IMR-90 (cell line): ENCODE measurements around the gene CYP11A1. TPM values are rescaled to one million over a fixed set of nuclear protein-coding genes. Genes with fewer than 3 reads are reported as not detected.

ENCODE experiments used
- ATAC-seq: fragments of 200-7000 bp; cut with Tn5 transposase; 2 replicates; pipeline ENCODE4 v1.9.1; 2020; ENCODE audit warnings: low read depth, mild to moderate bottlenecking, moderate library complexity
- BruUV-seq: library from RNA; stranded (reverse); fragments of 400-500 nt; replicated peaks from 2 replicates; lab custom pipeline; 2021; lab: Mats Ljungman, UMichigan
- CTCF ChIA-PET: fragments of 300-600 bp; formaldehyde crosslinking; extraction: SDS; loops from one replicate; lab custom pipeline; 2021; ENCODE audit warnings: antibody characterized with exemption; lab: Yijun Ruan, JAX
- POLR2A ChIA-PET: fragments of 300-600 bp; sonication (Branson Sonifier 250); formaldehyde crosslinking; loops from one replicate; lab custom pipeline; 2022; ENCODE audit warnings: antibody characterized with exemption; ENCODE audit not compliant: unreplicated experiment; lab: Charles Lee
- DNase-seq: peaks from one replicate; pipeline ENCODE4 v3.0.0; 2013
- H2AFZ ChIP-seq: replicated peaks from 2 replicates; pipeline ENCODE3; 2013; ENCODE audit warnings: low read length, mild to moderate bottlenecking; ENCODE audit not compliant: poor library complexity
- H2AK5ac ChIP-seq: 2 replicates; pipeline ENCODE4 v1.6.1; 2013; ENCODE audit warnings: low read depth, low read length, inconsistent platforms
- H2AK9ac ChIP-seq: replicated peaks from 2 replicates; pipeline ENCODE3; 2013; ENCODE audit warnings: mild to moderate bottlenecking, low read depth, low read length, moderate library complexity; ENCODE audit not compliant: poor library complexity
- H2BK120ac ChIP-seq: 2 replicates; pipeline ENCODE4 v1.6.1; 2013; ENCODE audit warnings: low read depth, low read length, inconsistent platforms
- H2BK15ac ChIP-seq: 3 replicates; pipeline ENCODE4 v1.6.1; 2013; ENCODE audit warnings: low read depth, low read length, inconsistent platforms
- H2BK20ac ChIP-seq: 2 replicates; pipeline ENCODE4 v1.6.1; 2013; ENCODE audit warnings: low read depth, mild to moderate bottlenecking, inconsistent platforms, low read length, moderate library complexity
- H2BK5ac ChIP-seq: 2 replicates; pipeline ENCODE4 v1.6.1; 2013; ENCODE audit warnings: mild to moderate bottlenecking, low read depth, low read length, inconsistent platforms; ENCODE audit not compliant: poor library complexity, severe bottlenecking
- H3K14ac ChIP-seq: replicated peaks from 2 replicates; pipeline ENCODE4 v1.6.1; 2013; ENCODE audit warnings: low read depth, low read length, inconsistent platforms
- H3K18ac ChIP-seq: 2 replicates; pipeline ENCODE4 v1.6.1; 2013; ENCODE audit warnings: low read depth, low read length, control low read depth
- H3K23ac ChIP-seq: 2 replicates; pipeline ENCODE4 v1.6.1; 2013; ENCODE audit warnings: low read depth, low read length, inconsistent platforms
- H3K27ac ChIP-seq: 2 replicates; pipeline ENCODE4 v1.5.1; 2013; ENCODE audit warnings: mild to moderate bottlenecking, control low read depth, low read length; ENCODE audit not compliant: insufficient read depth
- H3K27me3 ChIP-seq: 2 replicates; pipeline ENCODE4 v1.6.1; 2013; ENCODE audit warnings: low read length; ENCODE audit not compliant: control insufficient read depth, insufficient read depth
- H3K36me3 ChIP-seq: 2 replicates; pipeline ENCODE4 v1.6.1; 2013; ENCODE audit warnings: low read length, mixed read lengths; ENCODE audit not compliant: control insufficient read depth, insufficient read depth
- H3K4ac ChIP-seq: 2 replicates; pipeline ENCODE4 v1.6.1; 2013; ENCODE audit warnings: low read depth, low read length, inconsistent platforms
- H3K4me1 ChIP-seq: 2 replicates; pipeline ENCODE4 v1.6.1; 2013; ENCODE audit warnings: low read length, mixed read lengths; ENCODE audit not compliant: control insufficient read depth, insufficient read depth
- H3K4me2 ChIP-seq: 2 replicates; pipeline ENCODE4 v1.6.1; 2013; ENCODE audit warnings: low read depth, mild to moderate bottlenecking, control low read depth, low read length, moderate library complexity
- H3K4me3 ChIP-seq: 2 replicates; pipeline ENCODE4 v1.5.1; 2013; ENCODE audit warnings: low read depth, mild to moderate bottlenecking, control low read depth, low read length, moderate library complexity; ENCODE audit not compliant: insufficient read depth
- H3K56ac ChIP-seq: 2 replicates; pipeline ENCODE4 v1.6.1; 2013; ENCODE audit warnings: low read length, inconsistent platforms; ENCODE audit not compliant: insufficient read depth; ENCODE audit errors: extremely low read depth
- H3K79me1 ChIP-seq, 2 experiments: 2 replicates each; pipeline ENCODE4 v1.6.1; 2013; ENCODE audit warnings: low read length in 2 of 2, inconsistent platforms in 1 of 2, low read depth in 1 of 2
- H3K9ac ChIP-seq: 2 replicates; pipeline ENCODE4 v1.6.1; 2013; ENCODE audit warnings: low read depth, low read length, control low read depth
- H3K9me1 ChIP-seq: 2 replicates; pipeline ENCODE4 v1.6.1; 2013; ENCODE audit warnings: low read length, inconsistent platforms; ENCODE audit not compliant: insufficient read depth
- H3K9me3 ChIP-seq: 2 replicates; pipeline ENCODE4 v1.6.1; 2013; ENCODE audit warnings: low read length; ENCODE audit not compliant: control insufficient read depth, insufficient read depth
- H4K20me1 ChIP-seq: 2 replicates; pipeline ENCODE4 v1.6.1; 2013; ENCODE audit warnings: low read length, inconsistent platforms; ENCODE audit not compliant: insufficient read depth
- H4K5ac ChIP-seq: 2 replicates; pipeline ENCODE4 v1.6.1; 2013; ENCODE audit warnings: mild to moderate bottlenecking, low read depth, low read length, control low read depth
- H4K8ac ChIP-seq, 2 experiments: 2 replicates each; pipeline ENCODE4 v1.6.1; 2013; ENCODE audit warnings: low read depth in 2 of 2, low read length in 2 of 2, control low read depth in 1 of 2, inconsistent platforms in 1 of 2
- H4K91ac ChIP-seq: 2 replicates; pipeline ENCODE4 v1.6.1; 2013; ENCODE audit warnings: low read depth, low read length, inconsistent platforms; ENCODE audit not compliant: insufficient read depth
- BHLHE40 ChIP-seq: fragments of 150-350 bp; IDR thresholded peaks from 2 replicates; pipeline ENCODE4 v1.6.1; 2016; ENCODE audit warnings: mild to moderate bottlenecking, low read depth, low read length
- CEBPB ChIP-seq: IDR thresholded peaks from 2 replicates; pipeline ENCODE4 v1.6.1; 2012; ENCODE audit warnings: low read depth, low read length, improper control_type of control experiment
- CHD1 ChIP-seq: IDR thresholded peaks from 2 replicates; pipeline ENCODE4 v1.6.1; 2012; ENCODE audit warnings: low read depth, low read length, improper control_type of control experiment
- CTCF ChIP-seq: conservative IDR thresholded peaks from 2 replicates; pipeline ENCODE4 v1.5.1; 2012; ENCODE audit warnings: mild to moderate bottlenecking, low read depth, low read length, improper control_type of control experiment
- ELK1 ChIP-seq: fragments of 150-350 bp; IDR thresholded peaks from 2 replicates; pipeline ENCODE4 v1.6.1; 2016; ENCODE audit warnings: low read depth, mild to moderate bottlenecking, low read length, moderate library complexity, borderline replicate concordance
- FOS ChIP-seq: fragments of 150-350 bp; IDR thresholded peaks from 2 replicates; pipeline ENCODE4 v1.6.1; 2016; ENCODE audit warnings: low read depth, low read length
- MAFK ChIP-seq: IDR thresholded peaks from 2 replicates; pipeline ENCODE4 v1.6.1; 2012; ENCODE audit warnings: low read depth, low read length, improper control_type of control experiment
- MAZ ChIP-seq: IDR thresholded peaks from 2 replicates; pipeline ENCODE4 v1.6.1; 2012; ENCODE audit warnings: low read depth, mild to moderate bottlenecking, low read length, improper control_type of control experiment, moderate library complexity, borderline replicate concordance
- MXI1 ChIP-seq: IDR thresholded peaks from 2 replicates; pipeline ENCODE4 v1.6.1; 2012; ENCODE audit warnings: low read depth, mild to moderate bottlenecking, low read length, moderate library complexity, borderline replicate concordance
- NFE2L2 ChIP-seq: fragments of 150-350 bp; IDR thresholded peaks from 2 replicates; pipeline ENCODE4 v1.6.1; 2016; ENCODE audit warnings: low read depth, mild to moderate bottlenecking, low read length
- POLR2A ChIP-seq: IDR thresholded peaks from 2 replicates; pipeline ENCODE4 v1.6.1; 2012; ENCODE audit warnings: mild to moderate bottlenecking, low read depth, low read length
- RAD21 ChIP-seq: IDR thresholded peaks from 2 replicates; pipeline ENCODE4 v1.6.1; 2012; ENCODE audit warnings: low read length, improper control_type of control experiment
- RCOR1 ChIP-seq: IDR thresholded peaks from 2 replicates; pipeline ENCODE4 v1.6.1; 2012; ENCODE audit warnings: mild to moderate bottlenecking, low read length, improper control_type of control experiment; ENCODE audit not compliant: insufficient replicate concordance
- RFX5 ChIP-seq: IDR thresholded peaks from 2 replicates; pipeline ENCODE4 v1.8.0; 2012; ENCODE audit warnings: low read depth, mild to moderate bottlenecking, low read length, moderate library complexity
- SMC3 ChIP-seq: fragments of 150-350 bp; IDR thresholded peaks from 2 replicates; pipeline ENCODE4 v1.6.1; 2016; ENCODE audit warnings: low read depth, mild to moderate bottlenecking, antibody characterized with exemption, low read length, moderate library complexity
- USF2 ChIP-seq: fragments of 150-350 bp; IDR thresholded peaks from 2 replicates; pipeline ENCODE4 v1.6.1; 2017; ENCODE audit warnings: mild to moderate bottlenecking, antibody characterized with exemption, low read length, low read depth
- WGBS, 2 experiments: methylation state at CpG; one replicate each; pipeline versions ENCODE4 v1.1.5 to v1.1.7; 2013; ENCODE audit warnings: missing lambda C conversion rate in 2 of 2; ENCODE audit not compliant: insufficient read length in 1 of 2; ENCODE audit errors: extremely low coverage in 2 of 2; 5-methylcytosine and 5-hydroxymethylcytosine counted together
- dilution Hi-C: fragments of 300-500 bp; cut with HindIII; formaldehyde crosslinking; loops from one replicate; pipeline ENCODE4 v1.14.3; 2018; ENCODE audit warnings: low sequenced_read_pairs; ENCODE audit not compliant: unreplicated experiment
- in situ Hi-C: fragments of 300-500 bp; cut with MboI; formaldehyde crosslinking; loops from 3 replicates; pipeline ENCODE4 v1.14.3; 2019; ENCODE audit warnings: low sequenced_read_pairs, inconsistent platforms, mixed read lengths
- intact Hi-C: fragments of 100-400 bp; cut with micrococcal nuclease; formaldehyde crosslinking; loops from 2 replicates; pipeline ENCODE4 v1.10.0; 2022
- polyA plus RNA-seq, 3 experiments: library from polyadenylated mRNA; depleted of rRNA; stranded (reverse); fragments of >200 nt; gene quantifications; 2 replicates each; pipeline ENCODE4 v1.2.3, GENCODE V29; 2012; ENCODE audit warnings: low replicate concordance in 1 of 3
- total RNA-seq: library from RNA; depleted of rRNA; stranded (reverse); fragments of >200 nt; gene quantifications from 2 replicates; pipeline ENCODE4 v1.2.3, GENCODE V29; 2012

CYP11A1 gene
- total and polyA plus RNA-seq, 2 of the 4 experiments (the other 2 are of a cell fraction): 0.18 to 0.50 TPM

GRCh38 chr15:74405823-74406222, 38.4 kb upstream of the CYP11A1 start:
- Histone ChIP-seq H3K4me2 (no peak overlapping the region), H3K27ac (no peak overlapping the region), H3K27me3 (no peaks in the 10 kb centered on the region), H3K4me1 (peaks cover 25% of the 10 kb centered on the region), H4K5ac (no peak overlapping the region; the same call in 1 of the 2 replicates), H4K20me1 (no peaks in the 10 kb centered on the region), H2AK9ac (peak overlapping the region; percentile 6), H2BK120ac (peak overlapping the region; percentile 99), H3K9ac (no peak overlapping the region), H3K9me1 (peaks cover 42% of the 10 kb centered on the region), H3K9me3 (no peaks in the 10 kb centered on the region), H4K91ac (peak overlapping the region; percentile 99), H3K79me1 (peaks cover 0 to 29% of the 10 kb centered on the region in 2 experiments; a peak in 2 of 4 replicates), H2BK5ac (peak overlapping the region; percentile 96), H3K14ac (peak overlapping the region; percentile 64), H3K23ac (peak overlapping the region; percentile 98; the same call in 1 of the 2 replicates), H2BK20ac (peak overlapping the region; percentile 43; the same call in 1 of the 2 replicates), H2BK15ac (peak overlapping the region; percentile 90; the same call in 2 of the 3 replicates), H3K4me3 (no peak overlapping the region), H3K4ac (peak overlapping the region; percentile 98), H2AK5ac (peak overlapping the region; percentile 76), H3K36me3 (0 out of 2 replicates have a peak, but pooled peaks cover 2% of the 10 kb centered on the region), H3K56ac (no peak overlapping the region), H4K8ac (peak overlapping the region; percentile 25 to 98; a peak in 3 of 4 replicates), H3K18ac (no peak overlapping the region), H2AFZ (no peak overlapping the region)
- ChIA-PET CTCF (interaction anchor here (0.6 kb wide), 1 partner anchor 153 kb away, joined by 3 read pairs; no protein-coding TSS in a partner anchor), POLR2A (no interaction called here)
- intact Hi-C loops: loop anchor here (2.0 kb wide), 2 partner anchors 17 to 29 kb away; no protein-coding TSS in a partner anchor
- WGBS, 2 experiments: 100% methylated on average over 1 of the region's 7 CpGs; no CpG with 5 or more reads in 1 of the 2 experiments
- dilution Hi-C loops: no loop called here
- ATAC-seq (no peak), DNase-seq (no peak)
- in situ Hi-C loops: no loop called here
- TF ChIP-seq CEBPB (no peak), ELK1 (no peak), SMC3 (no peak), BHLHE40 (no peak), POLR2A (no peak), MXI1 (no peak), USF2 (no peak), RFX5 (no peak), CHD1 (no peak), FOS (no peak), NFE2L2 (no peak), RAD21 (no peak), CTCF (no peak), MAFK (no peak), RCOR1 (no peak), MAZ (no peak)
- BruUV-seq: no TSS peak
